ENCODE measurements around the gene SMIM44.
"Not testable (repeated sequence)": the region's sequence is repeated elsewhere in the genome, so short reads cannot be mapped to it uniquely, and the experiment has no call there.

The SMIM44 gene

GRCh38 chr19:3511506-3512251 lies 28.4 kb upstream of the SMIM44 start:
- no peak overlapping the region for H3K4me3 ChIP-seq (ENCODE audit: low read length)
- TF ChIP-seq, protein P1, sequence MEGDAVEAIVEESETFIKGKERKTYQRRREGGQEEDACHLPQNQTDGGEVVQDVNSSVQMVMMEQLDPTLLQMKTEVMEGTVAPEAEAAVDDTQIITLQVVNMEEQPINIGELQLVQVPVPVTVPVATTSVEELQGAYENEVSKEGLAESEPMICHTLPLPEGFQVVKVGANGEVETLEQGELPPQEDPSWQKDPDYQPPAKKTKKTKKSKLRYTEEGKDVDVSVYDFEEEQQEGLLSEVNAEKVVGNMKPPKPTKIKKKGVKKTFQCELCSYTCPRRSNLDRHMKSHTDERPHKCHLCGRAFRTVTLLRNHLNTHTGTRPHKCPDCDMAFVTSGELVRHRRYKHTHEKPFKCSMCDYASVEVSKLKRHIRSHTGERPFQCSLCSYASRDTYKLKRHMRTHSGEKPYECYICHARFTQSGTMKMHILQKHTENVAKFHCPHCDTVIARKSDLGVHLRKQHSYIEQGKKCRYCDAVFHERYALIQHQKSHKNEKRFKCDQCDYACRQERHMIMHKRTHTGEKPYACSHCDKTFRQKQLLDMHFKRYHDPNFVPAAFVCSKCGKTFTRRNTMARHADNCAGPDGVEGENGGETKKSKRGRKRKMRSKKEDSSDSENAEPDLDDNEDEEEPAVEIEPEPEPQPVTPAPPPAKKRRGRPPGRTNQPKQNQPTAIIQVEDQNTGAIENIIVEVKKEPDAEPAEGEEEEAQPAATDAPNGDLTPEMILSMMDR (conservative IDR thresholded peaks at IDR 0.05; ENCODE audit: low read length) = no peak

DNA sequence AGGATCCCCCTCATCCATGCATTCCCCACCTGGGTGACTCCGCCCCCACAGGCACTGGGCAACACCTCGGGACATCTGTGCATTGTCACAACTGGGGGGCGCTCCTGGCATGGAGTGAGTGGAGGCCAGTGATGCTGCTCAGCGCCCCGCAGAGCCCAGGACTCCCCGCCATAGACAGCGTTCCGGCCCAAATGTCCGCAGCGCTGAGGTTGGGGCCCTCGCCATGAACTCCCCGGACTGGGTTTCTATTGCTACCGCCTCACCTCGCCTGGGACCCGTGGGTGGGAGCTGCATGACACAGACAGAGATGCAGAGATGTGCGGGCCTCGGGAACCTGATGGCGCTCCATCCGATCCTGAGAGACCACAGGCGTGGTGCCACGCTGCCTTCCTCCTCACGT lies 27.5 kb upstream of the SMIM44 start:
- TF ChIP-seq, protein P1 (conservative IDR thresholded peaks at IDR 0.05; ENCODE audit: low read length) = no peak
- no peak for DNase-seq (ENCODE audit: low read depth)
- no peak overlapping the region for H3K4me3 ChIP-seq (ENCODE audit: low read length)

More at GRCh38 chr19:3511506-3512251, 28.4 kb upstream of the SMIM44 start:
- DNase-seq (ENCODE audit: low read depth) = no peak

DNA sequence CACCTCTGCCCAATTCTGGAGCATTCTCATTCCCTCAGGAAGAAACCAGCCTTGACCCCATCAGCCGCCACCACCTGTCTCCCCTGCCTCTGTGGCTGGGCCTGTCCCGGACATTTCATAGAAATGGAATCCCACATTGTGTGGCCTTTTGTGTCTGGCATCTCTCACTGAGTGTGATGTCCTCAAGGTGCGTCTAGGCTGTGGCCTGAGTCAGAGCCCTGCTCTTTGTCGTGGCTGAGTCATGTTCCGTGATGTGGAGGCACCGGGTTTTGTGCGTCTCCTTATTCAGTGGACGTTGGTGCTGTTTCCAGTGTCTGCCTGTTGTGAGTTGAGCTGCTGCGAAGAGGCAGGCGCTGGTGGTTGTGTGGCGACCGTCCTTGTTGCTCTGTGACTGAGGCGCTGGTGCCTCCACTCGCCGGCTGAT lies 26.3 kb upstream of the SMIM44 start:
- H3K4me3 ChIP-seq (ENCODE audit: low read length) = no peak overlapping the region
- peak; percentile 33 for DNase-seq (ENCODE audit: low read depth)
- TF ChIP-seq, protein P1 (conservative IDR thresholded peaks at IDR 0.05; ENCODE audit: low read length) = no peak

DNA sequence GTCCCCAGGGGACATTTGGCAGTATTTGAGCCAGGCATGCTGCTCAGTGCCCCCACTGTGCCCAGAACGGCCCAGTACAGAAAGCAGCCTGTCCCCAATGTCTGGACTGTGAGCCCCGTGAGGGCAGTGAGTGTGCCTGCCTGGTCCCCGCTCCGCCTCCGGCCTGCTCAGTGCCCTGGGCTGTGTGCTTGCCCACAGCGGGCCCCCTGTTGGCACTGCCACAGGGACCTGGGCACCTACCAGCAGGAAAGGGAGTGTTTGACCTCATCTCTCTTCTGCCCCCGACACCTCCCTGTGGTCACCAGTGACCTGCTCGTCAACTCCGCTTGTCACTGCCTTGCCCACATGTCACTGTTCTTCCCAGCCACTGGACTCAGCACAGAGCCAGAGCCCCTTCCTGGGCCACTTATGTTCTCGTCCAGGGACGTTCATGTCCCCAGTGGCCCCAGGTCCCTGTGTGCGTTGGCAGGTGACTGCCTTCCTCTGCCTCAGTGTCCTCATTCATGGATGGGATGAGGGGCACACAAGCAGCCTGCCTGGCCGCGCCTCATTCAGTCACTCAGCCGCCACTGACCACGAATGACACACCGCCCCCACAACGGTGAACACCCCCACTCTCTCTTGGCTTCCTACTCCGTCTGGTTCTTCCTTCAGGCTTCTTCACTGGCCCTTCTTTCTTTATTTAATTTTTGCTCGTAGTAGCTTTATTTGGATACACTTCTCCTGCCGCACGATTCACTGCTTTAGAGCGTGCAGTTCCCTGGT lies 25.7 kb upstream of the SMIM44 start:
- DNase-seq (ENCODE audit: low read depth) = no peak
- TF ChIP-seq, protein P1 (conservative IDR thresholded peaks at IDR 0.05; ENCODE audit: low read length) = no peak
- no peak overlapping the region for H3K4me3 ChIP-seq (ENCODE audit: low read length)

DNA sequence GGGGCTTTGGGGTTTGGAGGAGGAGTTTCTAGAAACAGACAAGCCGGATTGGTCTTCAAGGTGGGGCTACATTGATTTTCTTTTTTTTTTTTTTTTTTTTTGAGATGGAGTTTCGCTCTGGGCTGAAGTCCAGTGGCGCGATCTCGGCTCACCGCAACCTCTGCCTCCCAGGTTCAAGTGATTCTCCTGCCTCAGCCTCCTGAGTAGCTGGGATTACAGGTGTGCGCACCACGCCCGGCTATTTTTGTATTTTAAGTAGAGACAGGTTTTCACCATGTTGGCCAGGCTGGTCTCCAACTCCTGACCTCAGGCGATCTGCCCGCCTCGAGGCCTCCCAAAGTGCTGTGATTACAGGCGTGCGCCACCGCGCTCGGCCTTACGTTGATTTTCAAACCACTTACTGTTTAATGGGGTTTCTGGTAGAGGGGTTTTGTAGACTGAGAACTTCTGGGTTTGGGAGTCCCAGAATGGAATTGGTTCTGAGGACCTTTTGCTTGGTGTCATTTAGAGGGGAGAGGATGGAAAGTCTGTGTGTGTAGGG lies 24.9 kb upstream of the SMIM44 start:
- H3K4me3 ChIP-seq (ENCODE audit: low read length); DNase-seq (ENCODE audit: low read depth): not testable (repeated sequence)

- TF ChIP-seq, protein P1 (conservative IDR thresholded peaks at IDR 0.05; ENCODE audit: low read length) = no peak
- DNase-seq (ENCODE audit: low read depth) = no peak
Measured at GRCh38 chr19:3507371-3508120, 24.3 kb upstream of the SMIM44 start.

More at GRCh38 chr19:3507371-3508120, 24.3 kb upstream of the SMIM44 start:
- H3K4me3 ChIP-seq (ENCODE audit: low read length) = peak overlapping the region; percentile 81
